IMR-90 (cell line): Measurements from ENCODE around the gene IRF4.

Source experiments
- BHLHE40 ChIP-seq: fragments of 150-350 bp; IDR thresholded peaks from 2 replicates; pipeline ENCODE4 v1.6.1; 2016; ENCODE audit warnings: mild to moderate bottlenecking, low read depth, low read length
- CEBPB ChIP-seq: IDR thresholded peaks from 2 replicates; pipeline ENCODE4 v1.6.1; 2012; ENCODE audit warnings: low read depth, low read length, improper control_type of control experiment
- CHD1 ChIP-seq: IDR thresholded peaks from 2 replicates; pipeline ENCODE4 v1.6.1; 2012; ENCODE audit warnings: low read depth, low read length, improper control_type of control experiment
- CTCF ChIP-seq: conservative IDR thresholded peaks from 2 replicates; pipeline ENCODE4 v1.5.1; 2012; ENCODE audit warnings: mild to moderate bottlenecking, low read depth, low read length, improper control_type of control experiment
- FOS ChIP-seq: fragments of 150-350 bp; IDR thresholded peaks from 2 replicates; pipeline ENCODE4 v1.6.1; 2016; ENCODE audit warnings: low read depth, low read length
- MAZ ChIP-seq: IDR thresholded peaks from 2 replicates; pipeline ENCODE4 v1.6.1; 2012; ENCODE audit warnings: low read depth, mild to moderate bottlenecking, low read length, improper control_type of control experiment, moderate library complexity, borderline replicate concordance
- MXI1 ChIP-seq: IDR thresholded peaks from 2 replicates; pipeline ENCODE4 v1.6.1; 2012; ENCODE audit warnings: low read depth, mild to moderate bottlenecking, low read length, moderate library complexity, borderline replicate concordance
- POLR2A ChIP-seq: IDR thresholded peaks from 2 replicates; pipeline ENCODE4 v1.6.1; 2012; ENCODE audit warnings: mild to moderate bottlenecking, low read depth, low read length
- RAD21 ChIP-seq: IDR thresholded peaks from 2 replicates; pipeline ENCODE4 v1.6.1; 2012; ENCODE audit warnings: low read length, improper control_type of control experiment
- RCOR1 ChIP-seq: IDR thresholded peaks from 2 replicates; pipeline ENCODE4 v1.6.1; 2012; ENCODE audit warnings: mild to moderate bottlenecking, low read length, improper control_type of control experiment; ENCODE audit not compliant: insufficient replicate concordance
- RFX5 ChIP-seq: IDR thresholded peaks from 2 replicates; pipeline ENCODE4 v1.8.0; 2012; ENCODE audit warnings: low read depth, mild to moderate bottlenecking, low read length, moderate library complexity
- SMC3 ChIP-seq: fragments of 150-350 bp; IDR thresholded peaks from 2 replicates; pipeline ENCODE4 v1.6.1; 2016; ENCODE audit warnings: low read depth, mild to moderate bottlenecking, antibody characterized with exemption, low read length, moderate library complexity
- USF2 ChIP-seq: fragments of 150-350 bp; IDR thresholded peaks from 2 replicates; pipeline ENCODE4 v1.6.1; 2017; ENCODE audit warnings: mild to moderate bottlenecking, antibody characterized with exemption, low read length, low read depth
- TF ChIP-seq, protein P1 (sequence below): fragments of 150-350 bp; IDR thresholded peaks from 2 replicates; pipeline ENCODE4 v1.6.1; 2016; ENCODE audit warnings: low read depth, mild to moderate bottlenecking, low read length, moderate library complexity, borderline replicate concordance

GRCh38 chr6:398065-398464, 6.5 kb downstream of the IRF4 start:
- TF ChIP-seq POLR2A (no peak), CTCF (no peak), SMC3 (no peak), USF2 (no peak), CHD1 (no peak), RAD21 (no peak), MAZ (no peak), CEBPB (no peak), RCOR1 (no peak), MXI1 (no peak), BHLHE40 (no peak), RFX5 (no peak), FOS (no peak)
- TF ChIP-seq, protein P1, sequence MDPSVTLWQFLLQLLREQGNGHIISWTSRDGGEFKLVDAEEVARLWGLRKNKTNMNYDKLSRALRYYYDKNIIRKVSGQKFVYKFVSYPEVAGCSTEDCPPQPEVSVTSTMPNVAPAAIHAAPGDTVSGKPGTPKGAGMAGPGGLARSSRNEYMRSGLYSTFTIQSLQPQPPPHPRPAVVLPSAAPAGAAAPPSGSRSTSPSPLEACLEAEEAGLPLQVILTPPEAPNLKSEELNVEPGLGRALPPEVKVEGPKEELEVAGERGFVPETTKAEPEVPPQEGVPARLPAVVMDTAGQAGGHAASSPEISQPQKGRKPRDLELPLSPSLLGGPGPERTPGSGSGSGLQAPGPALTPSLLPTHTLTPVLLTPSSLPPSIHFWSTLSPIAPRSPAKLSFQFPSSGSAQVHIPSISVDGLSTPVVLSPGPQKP, result no peak
